ENCODE measurements around the gene PDGFA. TPM values are rescaled to one million over a fixed set of nuclear protein-coding genes. Genes with fewer than 3 reads are reported as not detected.

Gene PDGFA
- total RNA-seq, 2 experiments from 2014 or later = not detected

DNA sequence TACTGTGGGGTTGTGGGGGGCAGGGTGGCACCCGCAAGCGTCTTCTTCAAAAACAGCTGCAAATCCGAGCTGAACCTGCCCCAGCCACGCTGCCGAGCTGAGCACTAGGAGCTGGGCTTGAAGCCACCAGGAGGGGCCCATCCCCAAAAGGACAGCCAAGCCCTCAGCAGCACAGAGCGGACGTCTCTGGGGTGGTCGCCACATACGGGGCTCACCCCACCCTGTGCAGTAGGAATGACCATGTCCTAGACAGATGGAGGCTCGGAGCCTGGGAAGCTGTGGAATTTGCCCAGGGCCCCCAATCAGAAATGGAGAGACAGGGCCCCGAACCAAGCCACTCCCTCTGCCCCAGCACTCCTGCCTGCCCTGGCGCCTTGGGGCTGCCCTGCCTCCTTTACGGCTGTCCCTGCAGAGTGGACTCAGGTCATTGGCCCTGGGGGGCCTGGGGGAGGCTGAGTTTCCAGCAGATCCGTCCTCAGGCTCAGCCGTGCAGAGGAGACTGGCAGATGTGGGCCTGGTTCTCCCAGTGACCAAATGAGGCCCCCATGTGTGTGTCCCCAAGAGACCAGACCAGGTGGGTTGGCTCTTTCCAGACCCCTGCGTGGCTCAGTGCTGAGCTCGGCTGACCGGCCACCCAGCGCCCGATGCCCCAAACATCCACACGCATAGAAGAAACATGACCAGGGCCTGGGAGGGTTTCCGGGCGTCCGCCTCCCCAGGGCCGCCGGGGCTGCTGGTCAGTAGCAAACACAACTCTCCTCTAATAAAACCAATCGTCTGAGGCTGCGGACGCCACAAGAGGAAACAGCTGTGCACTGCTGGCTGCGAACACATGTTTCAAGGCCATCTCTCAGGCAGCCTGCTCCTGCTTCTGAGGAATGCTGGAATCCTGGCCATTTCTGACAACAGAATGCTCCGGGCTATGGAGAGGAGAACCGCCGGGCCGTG, 54.9 kb downstream of the PDGFA start:
- H3K9me2 ChIP-seq (ENCODE audit: insufficient read depth, low read length) = no peaks in the 10 kb centered on the region
- no peak overlapping the region for H3K4me3 ChIP-seq (ENCODE audit: low read depth, low read length, poor library complexity, severe bottlenecking)
- POLR2A ChIA-PET = no interaction called here
- H3K4me2 ChIP-seq (ENCODE audit: low read length) = no peak overlapping the region
- no peak overlapping the region for H2AFZ ChIP-seq (ENCODE audit: low read length)
- no TSS peak for BruUV-seq (replicated peaks)
- no peaks in the 10 kb centered on the region for H3K36me3 ChIP-seq (ENCODE audit: insufficient read depth, low read length)
- intact Hi-C loops (cut with micrococcal nuclease; ENCODE audit: unreplicated experiment) = no loop called here
- no peaks in the 10 kb centered on the region for H3K79me2 ChIP-seq (ENCODE audit: insufficient read depth, low read depth, low read length)
- no peak for DNase-seq (ENCODE audit: low spot score)
- no peak for TF ChIP-seq EZH2phosphoT487 (IDR thresholded peaks at IDR 0.05; ENCODE audit: borderline replicate concordance, low read depth, low read length)
- TF ChIP-seq, protein P1, sequence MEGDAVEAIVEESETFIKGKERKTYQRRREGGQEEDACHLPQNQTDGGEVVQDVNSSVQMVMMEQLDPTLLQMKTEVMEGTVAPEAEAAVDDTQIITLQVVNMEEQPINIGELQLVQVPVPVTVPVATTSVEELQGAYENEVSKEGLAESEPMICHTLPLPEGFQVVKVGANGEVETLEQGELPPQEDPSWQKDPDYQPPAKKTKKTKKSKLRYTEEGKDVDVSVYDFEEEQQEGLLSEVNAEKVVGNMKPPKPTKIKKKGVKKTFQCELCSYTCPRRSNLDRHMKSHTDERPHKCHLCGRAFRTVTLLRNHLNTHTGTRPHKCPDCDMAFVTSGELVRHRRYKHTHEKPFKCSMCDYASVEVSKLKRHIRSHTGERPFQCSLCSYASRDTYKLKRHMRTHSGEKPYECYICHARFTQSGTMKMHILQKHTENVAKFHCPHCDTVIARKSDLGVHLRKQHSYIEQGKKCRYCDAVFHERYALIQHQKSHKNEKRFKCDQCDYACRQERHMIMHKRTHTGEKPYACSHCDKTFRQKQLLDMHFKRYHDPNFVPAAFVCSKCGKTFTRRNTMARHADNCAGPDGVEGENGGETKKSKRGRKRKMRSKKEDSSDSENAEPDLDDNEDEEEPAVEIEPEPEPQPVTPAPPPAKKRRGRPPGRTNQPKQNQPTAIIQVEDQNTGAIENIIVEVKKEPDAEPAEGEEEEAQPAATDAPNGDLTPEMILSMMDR (conservative IDR thresholded peaks at IDR 0.05; ENCODE audit: low read length) = no peak
- no peaks in the 10 kb centered on the region for H4K20me1 ChIP-seq (ENCODE audit: insufficient read depth, low read length)
- CTCF ChIA-PET (ENCODE audit: unreplicated experiment) = no interaction called here
- no peaks in the 10 kb centered on the region for H3K4me1 ChIP-seq (ENCODE audit: insufficient read depth, low read length, poor library complexity, severe bottlenecking)
- H3K9me3 ChIP-seq (ENCODE audit: low read length) = no peaks in the 10 kb centered on the region
- no peak overlapping the region for H3K27ac ChIP-seq (ENCODE audit: low read depth, low read length, poor library complexity, severe bottlenecking)

DNA sequence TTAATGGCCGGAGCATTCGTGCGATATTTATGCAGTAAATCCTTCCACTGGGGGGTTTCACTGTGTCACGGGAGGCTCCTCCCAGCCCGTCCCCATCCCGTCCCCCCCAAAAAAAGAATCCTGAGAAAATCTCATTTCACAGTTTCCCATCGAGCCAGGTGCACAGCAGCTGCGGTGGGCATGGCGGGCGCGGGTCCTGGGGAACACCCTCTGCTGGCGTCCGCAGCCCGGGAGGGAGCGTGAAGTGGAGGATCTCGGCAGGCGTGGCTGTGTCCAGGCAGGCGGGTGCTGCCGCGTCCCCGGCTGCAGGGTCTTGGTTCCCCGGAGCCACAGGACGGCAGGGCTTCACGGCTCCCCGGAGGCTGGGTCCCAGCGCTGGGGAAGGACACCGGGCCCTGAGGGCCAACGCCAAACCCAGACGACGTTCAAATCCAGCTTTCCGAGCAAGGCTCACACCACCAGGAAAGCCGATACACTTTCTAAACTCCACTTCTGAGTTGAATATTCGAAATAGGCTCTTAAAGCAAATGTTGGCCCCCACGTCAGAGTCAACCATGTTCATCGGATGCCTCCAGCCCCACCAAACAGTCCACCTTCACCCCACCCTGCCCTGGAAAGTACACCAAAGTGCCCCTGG, 55.7 kb downstream of the PDGFA start:
- H3K9me3 ChIP-seq (ENCODE audit: low read length) = no peaks in the 10 kb centered on the region
- POLR2A ChIA-PET = no interaction called here
- no peak for TF ChIP-seq EZH2phosphoT487 (IDR thresholded peaks at IDR 0.05; ENCODE audit: borderline replicate concordance, low read depth, low read length)
- TF ChIP-seq, protein P1 (conservative IDR thresholded peaks at IDR 0.05; ENCODE audit: low read length) = no peak
- BruUV-seq (replicated peaks) = no TSS peak
- no peak overlapping the region for H3K4me3 ChIP-seq (ENCODE audit: low read depth, low read length, poor library complexity, severe bottlenecking)
- H3K4me1 ChIP-seq (ENCODE audit: insufficient read depth, low read length, poor library complexity, severe bottlenecking) = no peaks in the 10 kb centered on the region
- H3K4me2 ChIP-seq (ENCODE audit: low read length) = no peak overlapping the region
- no peaks in the 10 kb centered on the region for H4K20me1 ChIP-seq (ENCODE audit: insufficient read depth, low read length)
- H3K9me2 ChIP-seq (ENCODE audit: insufficient read depth, low read length) = no peaks in the 10 kb centered on the region
- no peaks in the 10 kb centered on the region for H3K36me3 ChIP-seq (ENCODE audit: insufficient read depth, low read length)
- no peak for DNase-seq (ENCODE audit: low spot score)
- CTCF ChIA-PET (ENCODE audit: unreplicated experiment) = no interaction called here
- intact Hi-C loops (cut with micrococcal nuclease; ENCODE audit: unreplicated experiment) = no loop called here
- H2AFZ ChIP-seq (ENCODE audit: low read length) = no peak overlapping the region
- no peaks in the 10 kb centered on the region for H3K79me2 ChIP-seq (ENCODE audit: insufficient read depth, low read depth, low read length)
- no peak overlapping the region for H3K27ac ChIP-seq (ENCODE audit: low read depth, low read length, poor library complexity, severe bottlenecking)

DNA sequence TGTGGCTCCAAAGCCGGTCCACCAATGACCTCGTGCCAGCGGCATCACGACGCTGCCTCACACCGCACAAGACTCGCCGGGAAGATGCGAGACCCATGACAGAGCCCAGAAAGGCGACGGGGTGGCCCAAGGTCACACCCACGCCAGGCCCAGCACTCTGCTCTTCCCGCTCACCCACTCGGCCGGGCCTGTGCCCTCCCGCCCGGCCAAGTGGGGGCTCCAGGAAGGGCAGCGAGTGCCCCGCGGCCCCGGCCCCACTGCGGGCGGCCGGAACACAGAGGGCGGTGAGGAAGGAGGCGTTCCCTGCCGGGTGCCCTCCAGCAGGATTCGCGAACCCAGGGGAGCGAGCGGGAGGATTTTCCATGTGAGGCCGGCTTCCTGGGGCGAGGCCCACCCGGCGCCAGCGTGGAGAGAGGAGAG, 56.3 kb downstream of the PDGFA start:
- H4K20me1 ChIP-seq (ENCODE audit: insufficient read depth, low read length) = no peaks in the 10 kb centered on the region
- no peaks in the 10 kb centered on the region for H3K9me3 ChIP-seq (ENCODE audit: low read length)
- H3K36me3 ChIP-seq (ENCODE audit: insufficient read depth, low read length) = no peaks in the 10 kb centered on the region
- no peak for TF ChIP-seq EZH2phosphoT487 (IDR thresholded peaks at IDR 0.05; ENCODE audit: borderline replicate concordance, low read depth, low read length)
- TF ChIP-seq, protein P1 (conservative IDR thresholded peaks at IDR 0.05; ENCODE audit: low read length) = no peak
- no peaks in the 10 kb centered on the region for H3K4me1 ChIP-seq (ENCODE audit: insufficient read depth, low read length, poor library complexity, severe bottlenecking)
- H3K4me2 ChIP-seq (ENCODE audit: low read length) = no peak overlapping the region
- CTCF ChIA-PET (ENCODE audit: unreplicated experiment) = no interaction called here
- no peak overlapping the region for H3K4me3 ChIP-seq (ENCODE audit: low read depth, low read length, poor library complexity, severe bottlenecking)
- no peak for DNase-seq (ENCODE audit: low spot score)
- POLR2A ChIA-PET = no interaction called here
- no peaks in the 10 kb centered on the region for H3K79me2 ChIP-seq (ENCODE audit: insufficient read depth, low read depth, low read length)
- no TSS peak for BruUV-seq (replicated peaks)
- intact Hi-C loops (cut with micrococcal nuclease; ENCODE audit: unreplicated experiment) = no loop called here
- H3K9me2 ChIP-seq (ENCODE audit: insufficient read depth, low read length) = no peaks in the 10 kb centered on the region
- no peak overlapping the region for H2AFZ ChIP-seq (ENCODE audit: low read length)
- no peak overlapping the region for H3K27ac ChIP-seq (ENCODE audit: low read depth, low read length, poor library complexity, severe bottlenecking)
